Liver (tissue), 9 donors: Measurements from ENCODE around the gene MYO18A. TPM values are rescaled to one million over a fixed set of nuclear protein-coding genes. Genes with fewer than 3 reads are reported as not detected.

ENCODE experiments used
- DNase-seq: peaks from one replicate; pipeline ENCODE4 v3.0.0-alpha.2; 2017; ENCODE audit warnings: low spot score
- H3K27ac ChIP-seq, 2 donors: one replicate each; pipeline ENCODE4 v1.7.0; 2013; ENCODE audit warnings: inconsistent platforms in 2 of 2, low read length in 2 of 2, control low read depth in 1 of 2, low read depth in 1 of 2, mild to moderate bottlenecking in 1 of 2
- H3K27me3 ChIP-seq, 4 donors: one replicate each; pipeline versions ENCODE4 v1.6.1 to v1.7.0; 2013; ENCODE audit warnings: low read length in 3 of 4, inconsistent platforms in 1 of 4, mild to moderate bottlenecking in 1 of 4, moderate library complexity in 1 of 4; ENCODE audit not compliant: control insufficient read depth in 4 of 4, insufficient read depth in 4 of 4
- H3K36me3 ChIP-seq, 4 donors: one replicate each; pipeline versions ENCODE4 v1.6.1 to v1.7.0; 2013; ENCODE audit warnings: low read length in 3 of 4, mild to moderate bottlenecking in 3 of 4, low read depth in 1 of 4, moderate library complexity in 1 of 4; ENCODE audit not compliant: control insufficient read depth in 4 of 4, insufficient read depth in 3 of 4
- H3K4me1 ChIP-seq, 4 donors: one replicate each; pipeline versions ENCODE4 v1.6.1 to v1.7.0; 2013; ENCODE audit warnings: low read length in 3 of 4, mild to moderate bottlenecking in 3 of 4, moderate library complexity in 1 of 4; ENCODE audit not compliant: control insufficient read depth in 4 of 4, insufficient read depth in 4 of 4
- H3K4me3 ChIP-seq, 3 donors: one replicate each; pipeline versions ENCODE4 v1.6.1 to v1.7.0; 2013; ENCODE audit warnings: low read length in 3 of 3, control low read depth in 1 of 3, low read depth in 1 of 3, mild to moderate bottlenecking in 1 of 3
- H3K9ac ChIP-seq, 2 donors: one replicate each; pipeline ENCODE4 v1.7.0; 2013; ENCODE audit warnings: low read length in 2 of 2, mild to moderate bottlenecking in 2 of 2, moderate library complexity in 2 of 2, control low read depth in 1 of 2, low read depth in 1 of 2
- H3K9me3 ChIP-seq, 4 donors: one replicate each; pipeline versions ENCODE4 v1.6.1 to v1.7.0; 2013; ENCODE audit warnings: low read length in 3 of 4; ENCODE audit not compliant: control insufficient read depth in 4 of 4
- EGR1 ChIP-seq, 2 donors: IDR thresholded peaks; 2 replicates each; pipeline ENCODE4 v1.6.1; 2016 to 2018; ENCODE audit warnings: antibody characterized with exemption in 2 of 2, low read depth in 2 of 2
- FOXA1 ChIP-seq: IDR thresholded peaks from 2 replicates; pipeline ENCODE4 v1.6.1; 2016; ENCODE audit warnings: antibody characterized with exemption
- FOXA2 ChIP-seq: IDR thresholded peaks from 2 replicates; pipeline ENCODE4 v1.6.1; 2016; ENCODE audit warnings: antibody characterized with exemption
- GABPA ChIP-seq, 2 donors: IDR thresholded peaks in 1 of 2; conservative IDR thresholded peaks in 1 of 2; 2 replicates each; pipeline ENCODE4 v1.6.1; 2016; ENCODE audit warnings: antibody characterized with exemption in 2 of 2, mild to moderate bottlenecking in 1 of 2, moderate library complexity in 1 of 2
- HNF4A ChIP-seq, 2 donors: conservative IDR thresholded peaks; 2 replicates each; pipeline ENCODE4 v1.6.1; 2016; ENCODE audit warnings: antibody characterized with exemption in 2 of 2, mild to moderate bottlenecking in 2 of 2
- HNF4G ChIP-seq: IDR thresholded peaks from 2 replicates; pipeline ENCODE4 v1.6.1; 2016; ENCODE audit warnings: antibody characterized with exemption
- JUND ChIP-seq, 2 donors: IDR thresholded peaks; 2 replicates each; pipeline ENCODE4 v1.6.1; 2016; ENCODE audit warnings: antibody characterized with exemption in 2 of 2
- NR2F2 ChIP-seq: IDR thresholded peaks from 2 replicates; pipeline ENCODE4 v1.6.1; 2016; ENCODE audit warnings: antibody characterized with exemption
- RAD21 ChIP-seq, 2 donors: IDR thresholded peaks; 2 replicates each; pipeline ENCODE4 v1.6.1; 2016; ENCODE audit warnings: antibody characterized with exemption in 2 of 2, mild to moderate bottlenecking in 2 of 2
- RXRA ChIP-seq, 2 donors: IDR thresholded peaks; 2 replicates each; pipeline ENCODE4 v1.6.1; 2017 to 2018; ENCODE audit warnings: antibody characterized with exemption in 2 of 2, mild to moderate bottlenecking in 1 of 2
- SP1 ChIP-seq: IDR thresholded peaks from 2 replicates; pipeline ENCODE4 v1.6.1; 2018; ENCODE audit warnings: antibody characterized with exemption, mild to moderate bottlenecking
- TAF1 ChIP-seq: conservative IDR thresholded peaks from 2 replicates; pipeline ENCODE4 v1.6.1; 2016; ENCODE audit warnings: antibody characterized with exemption, mild to moderate bottlenecking
- YY1 ChIP-seq: IDR thresholded peaks from 2 replicates; pipeline ENCODE4 v1.6.1; 2016; ENCODE audit warnings: antibody characterized with exemption, mild to moderate bottlenecking
- WGBS: extraction: QIAGEN DNeasy Blood & Tissue Kit; methylation state at CpG from one replicate; pipeline ENCODE4 v1.1.7; 2013; 5-methylcytosine and 5-hydroxymethylcytosine counted together
- polyA plus RNA-seq, 2 donors: library from polyadenylated mRNA; stranded (reverse) in 1 of 2; unstranded in 1 of 2; fragments of 200-250 nt in 1 of 2; fragments of >200 nt in 1 of 2; fragmentation: Nextera tagmentation in 1 of 2; extraction: Ambion mirVana in 1 of 2; gene quantifications; one replicate each; pipeline versions ENCODE4 v1.2.1 to v1.2.3, GENCODE V29; 2013 to 2015
- total RNA-seq, 2 donors: library from RNA; depleted of rRNA; stranded (reverse); fragments of >200 nt; gene quantifications; one replicate each; pipeline ENCODE4 v1.2.3, GENCODE V29; 2014
- TF ChIP-seq, protein P1 (sequence below): IDR thresholded peaks from 2 replicates; pipeline ENCODE4 v1.6.1; 2016; ENCODE audit warnings: antibody characterized with exemption
- TF ChIP-seq, protein P2 (sequence below): fragments of 150-350 bp; IDR thresholded peaks from 2 replicates; pipeline ENCODE4 v1.5.1; 2017; ENCODE audit warnings: improper control_type of control experiment, low read depth, low read length; ENCODE audit not compliant: missing input control
- TF ChIP-seq, protein P3 (sequence below): IDR thresholded peaks from 2 replicates; pipeline ENCODE4 v1.6.1; 2016; ENCODE audit warnings: antibody characterized with exemption
- TF ChIP-seq, protein P4 (sequence below): IDR thresholded peaks from 2 replicates; pipeline ENCODE4 v1.6.1; 2016; ENCODE audit warnings: antibody characterized with exemption
- TF ChIP-seq, protein P5 (sequence below): IDR thresholded peaks from 2 replicates; pipeline ENCODE4 v1.6.1; 2016; ENCODE audit warnings: antibody characterized with exemption, mild to moderate bottlenecking
- donor health status: healthy.
- donor health status: healthy.
- donor health status: healthy.
- donor health status: healthy.
- donor health status: healthy.

MYO18A gene
- total and polyA plus RNA-seq, 4 donors = 26.3 to 81.6 (median 37.3) TPM

DNA sequence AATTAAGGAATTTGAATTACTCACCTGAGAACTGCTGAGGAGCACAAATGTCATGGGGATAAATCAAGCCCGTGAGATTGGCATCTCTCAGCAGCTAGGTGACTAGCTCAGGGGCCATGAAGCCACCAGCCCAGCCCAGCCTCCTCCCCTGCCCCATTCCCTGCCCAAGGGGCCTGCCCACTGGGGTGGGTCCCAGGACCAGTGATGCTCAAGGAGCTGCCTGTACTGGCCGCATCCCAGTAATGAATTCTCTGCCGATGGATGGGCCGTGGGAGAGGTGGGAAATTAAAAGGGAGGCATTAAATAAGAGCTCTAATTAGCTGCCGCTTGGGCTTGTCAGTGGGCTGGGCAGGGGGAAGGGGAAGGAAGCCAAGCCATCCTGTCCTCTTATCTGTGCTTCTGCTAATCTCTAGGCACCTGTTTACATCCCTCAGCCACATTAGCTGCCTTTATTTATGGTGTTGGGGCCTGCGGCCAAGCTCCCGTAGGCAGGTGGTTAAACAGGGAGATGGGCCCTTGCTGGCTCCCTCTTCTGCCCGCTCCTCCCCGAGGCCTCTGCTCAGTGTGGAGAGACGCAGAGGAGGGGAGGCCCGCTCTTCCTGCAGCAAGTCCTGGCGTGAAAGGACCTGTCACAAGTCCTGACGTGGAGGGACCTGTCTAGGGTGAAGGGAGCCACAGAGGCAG is 88.5 kb downstream of the MYO18A start:
- Histone ChIP-seq H3K4me1 (no peaks in the 10 kb centered on the region), H3K4me3 (no peak overlapping the region), H3K9ac (no peak overlapping the region), H3K36me3 (peaks cover 29 to 93% (median 83%) of the 10 kb centered on the region in 4 donors), H3K27ac (no peak overlapping the region), H3K9me3 (no peaks in the 10 kb centered on the region), H3K27me3 (no peaks in the 10 kb centered on the region)
- TF ChIP-seq HNF4A (conservative IDR thresholded peaks at IDR 0.05) = no peak
- TF ChIP-seq YY1 = no peak
- DNase-seq = no peak
- 90% methylated on average over 13 of the region's 13 CpGs for WGBS

DNA sequence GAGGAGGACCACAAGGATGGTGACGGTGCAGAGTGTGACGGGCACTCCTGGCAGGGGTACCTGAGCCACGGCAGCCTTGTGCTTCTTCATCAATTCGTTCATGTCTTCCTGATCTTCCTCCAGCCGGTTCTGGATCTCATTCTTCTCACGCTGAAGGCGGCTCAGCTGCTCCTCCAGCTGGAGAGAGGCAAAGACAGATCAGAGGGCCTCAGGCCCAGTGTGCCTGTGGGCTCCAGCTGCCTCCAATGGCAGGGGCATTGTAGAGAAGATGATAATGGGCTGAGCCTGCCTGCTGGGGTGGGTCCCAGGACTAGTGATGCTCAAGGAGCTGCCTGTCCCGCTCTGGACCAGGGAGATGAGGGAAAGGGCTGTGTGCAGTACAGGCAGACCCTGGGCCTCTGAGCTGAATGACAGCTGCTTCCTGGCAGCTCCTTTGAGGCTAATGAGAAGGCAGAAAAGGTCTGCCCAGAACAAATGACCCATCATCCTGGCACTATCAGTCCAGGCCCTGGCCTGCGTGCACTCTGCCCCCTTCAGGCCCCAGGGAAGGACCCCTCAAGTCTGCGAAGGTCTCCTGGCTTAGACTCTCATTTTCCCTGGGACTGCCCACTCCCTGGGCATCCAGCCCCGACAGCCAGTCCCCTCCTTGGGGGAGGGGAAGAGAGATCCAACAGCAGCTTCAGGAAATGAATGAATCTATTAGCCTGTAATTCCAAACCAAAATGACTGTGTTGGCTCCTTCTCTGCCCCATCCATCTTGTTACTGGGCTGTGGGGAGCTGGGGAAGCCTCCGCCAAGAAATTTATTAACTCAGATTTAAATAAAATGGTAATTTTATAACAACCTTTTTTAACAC is 89.2 kb downstream of the MYO18A start:
- no peak for DNase-seq
- H3K9ac ChIP-seq = no peak overlapping the region
- WGBS = 86% methylated on average over 12 of the region's 12 CpGs
- no peak overlapping the region for H3K27ac ChIP-seq
- no peaks in the 10 kb centered on the region for H3K4me1 ChIP-seq
- no peak overlapping the region for H3K4me3 ChIP-seq
- peaks cover 32 to 93% (median 83%) of the 10 kb centered on the region in 4 donors for H3K36me3 ChIP-seq
- H3K9me3 ChIP-seq = no peaks in the 10 kb centered on the region
- no peak for TF ChIP-seq FOXA2
- TF ChIP-seq EGR1 (IDR thresholded peaks at IDR 0.05; ENCODE audit: low read depth in 2 of 2) = no peak
- TF ChIP-seq JUND (IDR thresholded peaks at IDR 0.05) = no peak
- no peak for TF ChIP-seq SP1
- no peak for TF ChIP-seq GABPA (IDR thresholded peaks at IDR 0.05 in 1 of 2, conservative IDR thresholded peaks at IDR 0.05 in 1 of 2)
- TF ChIP-seq YY1 = no peak
- TF ChIP-seq RXRA (IDR thresholded peaks at IDR 0.05) = no peak
- TF ChIP-seq FOXA1 = no peak
- TF ChIP-seq, protein P1, sequence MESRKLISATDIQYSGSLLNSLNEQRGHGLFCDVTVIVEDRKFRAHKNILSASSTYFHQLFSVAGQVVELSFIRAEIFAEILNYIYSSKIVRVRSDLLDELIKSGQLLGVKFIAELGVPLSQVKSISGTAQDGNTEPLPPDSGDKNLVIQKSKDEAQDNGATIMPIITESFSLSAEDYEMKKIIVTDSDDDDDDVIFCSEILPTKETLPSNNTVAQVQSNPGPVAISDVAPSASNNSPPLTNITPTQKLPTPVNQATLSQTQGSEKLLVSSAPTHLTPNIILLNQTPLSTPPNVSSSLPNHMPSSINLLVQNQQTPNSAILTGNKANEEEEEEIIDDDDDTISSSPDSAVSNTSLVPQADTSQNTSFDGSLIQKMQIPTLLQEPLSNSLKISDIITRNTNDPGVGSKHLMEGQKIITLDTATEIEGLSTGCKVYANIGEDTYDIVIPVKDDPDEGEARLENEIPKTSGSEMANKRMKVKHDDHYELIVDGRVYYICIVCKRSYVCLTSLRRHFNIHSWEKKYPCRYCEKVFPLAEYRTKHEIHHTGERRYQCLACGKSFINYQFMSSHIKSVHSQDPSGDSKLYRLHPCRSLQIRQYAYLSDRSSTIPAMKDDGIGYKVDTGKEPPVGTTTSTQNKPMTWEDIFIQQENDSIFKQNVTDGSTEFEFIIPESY = no peak
- TF ChIP-seq, protein P2, sequence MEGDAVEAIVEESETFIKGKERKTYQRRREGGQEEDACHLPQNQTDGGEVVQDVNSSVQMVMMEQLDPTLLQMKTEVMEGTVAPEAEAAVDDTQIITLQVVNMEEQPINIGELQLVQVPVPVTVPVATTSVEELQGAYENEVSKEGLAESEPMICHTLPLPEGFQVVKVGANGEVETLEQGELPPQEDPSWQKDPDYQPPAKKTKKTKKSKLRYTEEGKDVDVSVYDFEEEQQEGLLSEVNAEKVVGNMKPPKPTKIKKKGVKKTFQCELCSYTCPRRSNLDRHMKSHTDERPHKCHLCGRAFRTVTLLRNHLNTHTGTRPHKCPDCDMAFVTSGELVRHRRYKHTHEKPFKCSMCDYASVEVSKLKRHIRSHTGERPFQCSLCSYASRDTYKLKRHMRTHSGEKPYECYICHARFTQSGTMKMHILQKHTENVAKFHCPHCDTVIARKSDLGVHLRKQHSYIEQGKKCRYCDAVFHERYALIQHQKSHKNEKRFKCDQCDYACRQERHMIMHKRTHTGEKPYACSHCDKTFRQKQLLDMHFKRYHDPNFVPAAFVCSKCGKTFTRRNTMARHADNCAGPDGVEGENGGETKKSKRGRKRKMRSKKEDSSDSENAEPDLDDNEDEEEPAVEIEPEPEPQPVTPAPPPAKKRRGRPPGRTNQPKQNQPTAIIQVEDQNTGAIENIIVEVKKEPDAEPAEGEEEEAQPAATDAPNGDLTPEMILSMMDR = no peak
- no peak for TF ChIP-seq NR2F2
- TF ChIP-seq HNF4A (conservative IDR thresholded peaks at IDR 0.05) = no peak
- no peak for TF ChIP-seq TAF1
- no peak for TF ChIP-seq RAD21 (IDR thresholded peaks at IDR 0.05)
- TF ChIP-seq HNF4G = no peak
- TF ChIP-seq, protein P3, sequence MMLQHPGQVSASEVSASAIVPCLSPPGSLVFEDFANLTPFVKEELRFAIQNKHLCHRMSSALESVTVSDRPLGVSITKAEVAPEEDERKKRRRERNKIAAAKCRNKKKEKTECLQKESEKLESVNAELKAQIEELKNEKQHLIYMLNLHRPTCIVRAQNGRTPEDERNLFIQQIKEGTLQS = no peak
- TF ChIP-seq, protein P4, sequence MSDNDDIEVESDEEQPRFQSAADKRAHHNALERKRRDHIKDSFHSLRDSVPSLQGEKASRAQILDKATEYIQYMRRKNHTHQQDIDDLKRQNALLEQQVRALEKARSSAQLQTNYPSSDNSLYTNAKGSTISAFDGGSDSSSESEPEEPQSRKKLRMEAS = no peak
- TF ChIP-seq, protein P5, sequence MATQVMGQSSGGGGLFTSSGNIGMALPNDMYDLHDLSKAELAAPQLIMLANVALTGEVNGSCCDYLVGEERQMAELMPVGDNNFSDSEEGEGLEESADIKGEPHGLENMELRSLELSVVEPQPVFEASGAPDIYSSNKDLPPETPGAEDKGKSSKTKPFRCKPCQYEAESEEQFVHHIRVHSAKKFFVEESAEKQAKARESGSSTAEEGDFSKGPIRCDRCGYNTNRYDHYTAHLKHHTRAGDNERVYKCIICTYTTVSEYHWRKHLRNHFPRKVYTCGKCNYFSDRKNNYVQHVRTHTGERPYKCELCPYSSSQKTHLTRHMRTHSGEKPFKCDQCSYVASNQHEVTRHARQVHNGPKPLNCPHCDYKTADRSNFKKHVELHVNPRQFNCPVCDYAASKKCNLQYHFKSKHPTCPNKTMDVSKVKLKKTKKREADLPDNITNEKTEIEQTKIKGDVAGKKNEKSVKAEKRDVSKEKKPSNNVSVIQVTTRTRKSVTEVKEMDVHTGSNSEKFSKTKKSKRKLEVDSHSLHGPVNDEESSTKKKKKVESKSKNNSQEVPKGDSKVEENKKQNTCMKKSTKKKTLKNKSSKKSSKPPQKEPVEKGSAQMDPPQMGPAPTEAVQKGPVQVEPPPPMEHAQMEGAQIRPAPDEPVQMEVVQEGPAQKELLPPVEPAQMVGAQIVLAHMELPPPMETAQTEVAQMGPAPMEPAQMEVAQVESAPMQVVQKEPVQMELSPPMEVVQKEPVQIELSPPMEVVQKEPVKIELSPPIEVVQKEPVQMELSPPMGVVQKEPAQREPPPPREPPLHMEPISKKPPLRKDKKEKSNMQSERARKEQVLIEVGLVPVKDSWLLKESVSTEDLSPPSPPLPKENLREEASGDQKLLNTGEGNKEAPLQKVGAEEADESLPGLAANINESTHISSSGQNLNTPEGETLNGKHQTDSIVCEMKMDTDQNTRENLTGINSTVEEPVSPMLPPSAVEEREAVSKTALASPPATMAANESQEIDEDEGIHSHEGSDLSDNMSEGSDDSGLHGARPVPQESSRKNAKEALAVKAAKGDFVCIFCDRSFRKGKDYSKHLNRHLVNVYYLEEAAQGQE = no peak
- no peaks in the 10 kb centered on the region for H3K27me3 ChIP-seq
